Fibroblast of villous mesenchyme (primary cell): ENCODE data around the gene ZBTB20. TPM values are rescaled to one million over a fixed set of nuclear protein-coding genes. Genes with fewer than 3 reads are reported as not detected.

Source experiments
- DNase-seq: peaks from one replicate; pipeline ENCODE4 v3.0.0-alpha.2; 2010; ENCODE audit warnings: low read depth
- H3K4me3 ChIP-seq: 2 replicates; pipeline ENCODE4 v1.5.1; 2011; ENCODE audit warnings: low read depth, mild to moderate bottlenecking, low read length
- CTCF ChIP-seq: IDR thresholded peaks from 2 replicates; pipeline ENCODE4 v1.5.1; 2012; ENCODE audit warnings: low read depth, mild to moderate bottlenecking, low read length; ENCODE audit not compliant: insufficient read depth
- total RNA-seq: library from RNA; depleted of rRNA; stranded (reverse); fragments of >200 nt; gene quantifications from 2 replicates; pipeline ENCODE4 v1.2.3, GENCODE V29; 2012

The ZBTB20 gene
- total RNA-seq, 1 donor, result 28.1 TPM

- H3K4me3 ChIP-seq, result no peak overlapping the region
- DNase-seq, result no peak
- TF ChIP-seq CTCF, result no peak
Measured at GRCh38 chr3:114858329-114858728, 288.8 kb downstream of the ZBTB20 start.

- no peak for DNase-seq
- no peak for TF ChIP-seq CTCF
- no peak overlapping the region for H3K4me3 ChIP-seq
Measured at GRCh38 chr3:114857299-114857701, 289.8 kb downstream of the ZBTB20 start.

- no peak for TF ChIP-seq CTCF
- H3K4me3 ChIP-seq, result no peak overlapping the region
- DNase-seq, result no peak
Measured at GRCh38 chr3:114856835-114857234, 290.3 kb downstream of the ZBTB20 start.

- no peak for DNase-seq
- H3K4me3 ChIP-seq, result no peak overlapping the region
- TF ChIP-seq CTCF, result no peak
Measured at GRCh38 chr3:114855839-114856238, 291.2 kb downstream of the ZBTB20 start.

- H3K4me3 ChIP-seq, result no peak overlapping the region
- no peak for TF ChIP-seq CTCF
- no peak for DNase-seq
Measured at GRCh38 chr3:114852966-114853365, 294.1 kb downstream of the ZBTB20 start.

- H3K4me3 ChIP-seq, result no peak overlapping the region
- no peak for TF ChIP-seq CTCF
- DNase-seq, result no peak
Measured at GRCh38 chr3:114850898-114851297, 296.2 kb downstream of the ZBTB20 start.

- TF ChIP-seq CTCF, result no peak
Measured at GRCh38 chr3:114848643-114849350, 298.3 kb downstream of the ZBTB20 start.

More at GRCh38 chr3:114848643-114849350, 298.3 kb downstream of the ZBTB20 start:
- no peak for DNase-seq
- H3K4me3 ChIP-seq, result no peak overlapping the region
